HAP-1 (cell line): ENCODE measurements around the gene WIPF3.

ENCODE experiments used
- DNase-seq, 2 experiments: peaks; one replicate each; pipeline ENCODE4 v3.0.0-alpha.2; 2016 to 2020; ENCODE audit warnings: low spot score in 2 of 2
- H3K27me3 ChIP-seq: fragments of 250-450 bp; sonication (Bioruptor Pico); 2 replicates; pipeline ENCODE4 v1.5.1; 2020; ENCODE audit warnings: low read depth, mild to moderate bottlenecking, moderate library complexity
- H3K36me3 ChIP-seq: fragments of 250-450 bp; sonication (Bioruptor Pico); replicated peaks from 2 replicates; pipeline ENCODE4 v1.5.1; 2020; ENCODE audit warnings: mild to moderate bottlenecking
- H3K4me1 ChIP-seq: fragments of 250-450 bp; sonication (Bioruptor Pico); 2 replicates; pipeline ENCODE4 v1.5.1; 2020; ENCODE audit warnings: mild to moderate bottlenecking
- H3K4me3 ChIP-seq: fragments of 250-450 bp; sonication (Bioruptor Pico); 2 replicates; pipeline ENCODE4 v1.5.1; 2020; ENCODE audit warnings: mild to moderate bottlenecking, moderate library complexity
- H3K9me3 ChIP-seq: fragments of 250-450 bp; sonication (Bioruptor Pico); 2 replicates; pipeline ENCODE4 v1.5.1; 2020; ENCODE audit warnings: mild to moderate bottlenecking, moderate library complexity
- in situ Hi-C: fragments of 300-500 bp; cut with MboI; formaldehyde crosslinking; loops from 3 replicates; pipeline ENCODE4 v1.14.3; 2020; ENCODE audit warnings: low sequenced_read_pairs, inconsistent platforms, mixed read lengths

WIPF3 gene

GRCh38 chr7:29844559-29844958 lies 38.3 kb downstream of the WIPF3 start:
- in situ Hi-C loops, result no loop called here
- DNase-seq, result no peak
- Histone ChIP-seq H3K9me3 (no peaks in the 10 kb centered on the region), H3K36me3 (no peaks in the 10 kb centered on the region), H3K4me3 (no peak overlapping the region), H3K4me1 (peaks cover 16% of the 10 kb centered on the region), H3K27me3 (no peaks in the 10 kb centered on the region)

GRCh38 chr7:29847496-29847895 lies 41.2 kb downstream of the WIPF3 start:
- Histone ChIP-seq H3K36me3 (no peaks in the 10 kb centered on the region), H3K27me3 (no peaks in the 10 kb centered on the region)
- in situ Hi-C loops, result no loop called here

GRCh38 chr7:29847916-29848315 lies 41.6 kb downstream of the WIPF3 start:
- Histone ChIP-seq H3K36me3 (no peaks in the 10 kb centered on the region), H3K9me3 (no peaks in the 10 kb centered on the region), H3K27me3 (no peaks in the 10 kb centered on the region), H3K4me3 (no peak overlapping the region), H3K4me1 (peaks cover 7% of the 10 kb centered on the region)
- in situ Hi-C loops, result no loop called here
- DNase-seq, result no peak

More at GRCh38 chr7:29847496-29847895, 41.2 kb downstream of the WIPF3 start:
- no peak overlapping the region for H3K4me3 ChIP-seq
- H3K4me1 ChIP-seq, result peaks cover 11% of the 10 kb centered on the region
- H3K9me3 ChIP-seq, result no peaks in the 10 kb centered on the region
- no peak for DNase-seq

DNA sequence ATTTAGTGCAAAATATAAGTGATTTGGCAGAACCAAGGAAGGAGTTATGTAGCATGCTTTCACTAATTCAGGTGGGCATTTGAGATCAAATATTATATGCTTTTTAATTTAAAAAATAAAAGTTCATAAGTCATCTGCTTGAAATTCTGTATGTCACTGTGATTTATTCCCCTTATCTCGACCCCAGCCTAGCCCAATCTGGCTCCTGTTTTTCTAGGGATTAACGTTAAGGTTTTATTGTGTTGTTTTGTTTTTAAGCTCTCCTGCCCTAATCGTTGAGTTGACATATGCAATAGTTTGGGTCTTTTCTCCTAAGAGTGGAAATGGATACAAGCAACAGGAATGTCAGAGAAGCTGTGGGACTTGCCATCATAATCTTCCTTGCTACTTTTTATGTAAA lies 42.6 kb downstream of the WIPF3 start:
- no peak overlapping the region for H3K4me3 ChIP-seq
- in situ Hi-C loops, result no loop called here
- no peaks in the 10 kb centered on the region for H3K36me3 ChIP-seq
- H3K27me3 ChIP-seq, result no peaks in the 10 kb centered on the region
- no peaks in the 10 kb centered on the region for H3K4me1 ChIP-seq
- no peaks in the 10 kb centered on the region for H3K9me3 ChIP-seq
- DNase-seq, result no peak

DNA sequence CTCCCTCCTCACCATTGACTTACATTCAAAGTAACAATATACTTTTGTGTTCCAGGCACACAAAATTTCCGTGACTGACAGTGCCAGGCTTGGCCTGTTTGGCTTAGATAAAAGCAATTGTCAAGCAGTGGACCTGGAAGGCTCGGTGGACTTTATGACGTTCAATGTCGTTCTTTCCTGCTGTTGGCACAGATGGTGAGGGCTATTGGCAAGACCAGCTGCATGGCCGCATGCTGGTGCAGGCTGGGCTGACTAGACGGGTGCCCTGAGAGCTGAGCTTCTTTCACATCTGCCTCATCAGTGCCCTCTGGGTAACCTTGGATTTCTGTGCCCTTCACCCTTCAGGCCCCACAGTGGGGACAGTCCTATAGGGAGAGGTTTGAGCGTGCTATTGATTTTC lies 45.2 kb downstream of the WIPF3 start:
- no peak for DNase-seq
- H3K4me3 ChIP-seq, result no peak overlapping the region
- in situ Hi-C loops, result no loop called here
- no peaks in the 10 kb centered on the region for H3K27me3 ChIP-seq
- no peaks in the 10 kb centered on the region for H3K36me3 ChIP-seq
- H3K4me1 ChIP-seq, result peaks cover 12% of the 10 kb centered on the region
- H3K9me3 ChIP-seq, result no peaks in the 10 kb centered on the region

- Histone ChIP-seq H3K9me3 (no peaks in the 10 kb centered on the region), H3K4me1 (peaks cover 12% of the 10 kb centered on the region), H3K36me3 (no peaks in the 10 kb centered on the region), H3K27me3 (no peaks in the 10 kb centered on the region), H3K4me3 (no peak overlapping the region)
- in situ Hi-C loops, result no loop called here
- no peak for DNase-seq
These were observed 46.1 kb downstream of the WIPF3 start for GRCh38 chr7:29852457-29852856.

DNA sequence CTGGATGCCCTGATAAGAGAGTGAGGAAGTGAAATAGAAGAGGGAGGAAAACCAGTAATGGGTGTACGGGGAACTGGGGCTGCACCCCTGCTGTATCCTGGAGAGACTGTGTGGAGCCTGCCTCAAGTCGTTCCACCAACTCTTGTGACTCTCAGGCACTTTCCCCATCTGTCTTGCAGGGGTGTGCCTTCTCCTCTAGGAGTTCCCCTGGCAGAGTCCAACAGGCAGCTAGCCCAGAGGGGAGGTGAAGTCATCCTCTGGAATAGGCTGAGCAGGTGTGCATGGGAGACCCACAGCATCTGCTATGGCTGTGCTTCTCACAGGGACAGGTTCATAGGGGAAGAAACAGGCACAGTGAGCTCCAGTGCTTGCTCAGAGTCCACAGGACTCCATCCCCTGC lies 46.8 kb downstream of the WIPF3 start:
- Histone ChIP-seq H3K4me3 (no peak overlapping the region), H3K9me3 (no peaks in the 10 kb centered on the region), H3K36me3 (no peaks in the 10 kb centered on the region), H3K27me3 (no peaks in the 10 kb centered on the region), H3K4me1 (peaks cover 12% of the 10 kb centered on the region)
- in situ Hi-C loops, result no loop called here
- no peak for DNase-seq

- Histone ChIP-seq H3K27me3 (no peaks in the 10 kb centered on the region), H3K9me3 (no peaks in the 10 kb centered on the region), H3K4me3 (no peak overlapping the region), H3K4me1 (peaks cover 12% of the 10 kb centered on the region), H3K36me3 (no peaks in the 10 kb centered on the region)
- in situ Hi-C loops, result no loop called here
- DNase-seq, result no peak
These were observed 47.5 kb downstream of the WIPF3 start for GRCh38 chr7:29853789-29854188.

DNA sequence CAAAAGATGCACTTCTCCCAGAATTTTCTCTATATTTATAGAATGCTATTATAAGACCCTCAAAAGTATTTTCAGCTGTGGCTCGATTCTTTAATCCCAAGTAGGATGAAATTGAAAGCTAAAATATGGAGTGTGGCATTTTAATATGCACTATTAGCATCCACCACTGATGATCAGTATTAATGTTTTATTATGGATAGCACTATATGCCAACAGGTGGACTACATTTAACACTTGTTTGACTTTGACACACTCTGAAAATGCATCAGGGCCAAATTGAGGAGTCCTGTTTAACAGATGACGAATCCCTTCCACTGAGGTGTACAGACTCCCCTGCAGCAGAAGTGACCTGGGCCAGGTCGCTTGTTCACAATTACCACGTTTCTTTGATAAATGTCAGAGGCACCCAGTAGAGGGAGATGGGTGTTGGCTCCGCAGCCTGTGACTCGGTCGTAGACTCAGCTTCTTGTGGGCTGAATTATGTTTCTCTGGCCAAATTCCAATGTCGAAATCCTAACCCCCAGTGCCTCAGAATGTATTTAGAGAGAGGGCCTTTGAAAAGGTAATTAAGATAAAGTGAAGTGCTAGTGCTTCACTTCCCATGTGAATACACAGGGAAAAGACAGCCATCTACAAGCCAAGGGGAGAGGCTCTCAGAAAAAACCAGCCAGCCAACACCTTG lies 48.1 kb downstream of the WIPF3 start:
- in situ Hi-C loops, result no loop called here
- H3K9me3 ChIP-seq, result no peaks in the 10 kb centered on the region

GRCh38 chr7:29857654-29858053 lies 51.3 kb downstream of the WIPF3 start:
- in situ Hi-C loops, result no loop called here
- Histone ChIP-seq H3K4me3 (no peak overlapping the region), H3K36me3 (no peaks in the 10 kb centered on the region), H3K27me3 (no peaks in the 10 kb centered on the region), H3K4me1 (peaks cover 12% of the 10 kb centered on the region), H3K9me3 (no peaks in the 10 kb centered on the region)
- DNase-seq, result no peak

More for the DNA sequence above, 48.1 kb downstream of the WIPF3 start:
- Histone ChIP-seq H3K27me3 (no peaks in the 10 kb centered on the region), H3K4me3 (no peak overlapping the region), H3K36me3 (no peaks in the 10 kb centered on the region), H3K4me1 (peaks cover 12% of the 10 kb centered on the region)
- peak; percentile 64 to 72 for DNase-seq

DNA sequence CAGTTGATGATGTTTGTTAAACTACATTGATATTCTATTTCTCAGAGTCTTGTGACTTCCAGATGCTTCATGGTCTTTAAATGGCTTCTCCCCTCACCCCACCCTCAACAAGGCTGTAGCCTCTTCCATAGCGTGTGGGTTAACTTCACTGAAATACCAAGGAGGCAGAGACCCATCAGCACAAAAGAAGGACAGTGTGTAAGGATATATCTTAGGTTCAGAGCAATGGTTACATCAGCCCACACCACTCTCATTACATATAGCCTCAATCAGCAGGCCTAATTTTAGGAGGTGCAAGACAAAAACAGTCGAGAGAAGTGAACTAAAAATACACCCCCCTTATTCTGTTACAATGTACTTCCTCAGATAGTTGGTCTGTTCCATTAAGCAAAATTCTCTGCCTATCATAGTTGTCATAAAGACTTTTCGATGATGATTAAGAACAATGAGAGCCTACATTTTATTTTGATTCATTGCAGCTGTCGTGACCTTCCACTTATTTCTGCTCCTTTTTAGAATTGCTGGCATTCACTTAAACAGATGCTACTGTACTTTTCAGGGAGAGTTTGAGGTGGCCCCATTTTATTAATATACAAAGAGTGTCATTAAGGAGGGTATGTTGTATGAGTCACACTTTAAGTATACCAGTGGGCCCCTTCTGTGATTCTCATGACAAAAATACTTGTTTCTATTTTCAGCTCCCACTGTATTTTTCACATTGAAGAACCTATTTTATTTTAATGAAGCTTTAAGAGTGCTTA lies 52.1 kb downstream of the WIPF3 start:
- Histone ChIP-seq H3K4me1 (peaks cover 12% of the 10 kb centered on the region), H3K4me3 (no peak overlapping the region), H3K9me3 (no peaks in the 10 kb centered on the region), H3K36me3 (no peaks in the 10 kb centered on the region), H3K27me3 (no peaks in the 10 kb centered on the region)
- in situ Hi-C loops, result no loop called here
- DNase-seq, result no peak

- Histone ChIP-seq H3K4me1 (peaks cover 12% of the 10 kb centered on the region), H3K27me3 (no peaks in the 10 kb centered on the region), H3K36me3 (no peaks in the 10 kb centered on the region), H3K4me3 (no peak overlapping the region), H3K9me3 (no peaks in the 10 kb centered on the region)
- no peak for DNase-seq
- in situ Hi-C loops, result no loop called here
These were observed 52.8 kb downstream of the WIPF3 start for GRCh38 chr7:29859104-29859503.

DNA sequence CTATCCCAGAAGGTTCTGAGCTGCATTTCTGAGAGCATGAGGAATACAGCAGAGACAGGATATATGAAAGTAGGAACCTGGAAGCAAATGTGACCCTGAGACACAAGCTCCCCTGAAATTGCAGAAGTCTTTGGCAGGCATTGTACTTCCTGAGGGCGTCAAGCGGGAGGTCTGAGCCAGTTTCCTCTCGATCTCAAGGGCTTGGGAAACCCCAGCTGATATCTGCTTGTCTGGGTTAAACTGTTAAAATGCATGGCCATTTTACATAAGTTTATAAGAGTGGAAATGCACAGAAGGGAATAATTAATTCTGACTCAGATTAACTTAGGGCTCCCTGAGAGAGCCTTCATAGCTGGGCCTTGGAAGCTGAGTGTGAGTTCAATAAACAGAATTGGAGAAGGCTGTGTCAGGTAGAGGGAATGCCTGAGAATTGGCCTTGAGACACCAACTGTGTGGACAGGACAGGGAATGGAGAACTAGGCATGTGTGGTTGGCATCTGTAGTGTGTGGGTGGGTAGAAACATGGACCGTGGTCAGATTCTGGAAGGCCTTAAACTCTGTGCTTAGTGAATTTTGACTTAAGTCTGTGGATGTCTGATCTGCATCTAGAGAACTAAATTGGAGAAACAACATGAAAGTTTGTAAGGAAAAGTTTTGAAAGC lies 53.3 kb downstream of the WIPF3 start:
- Histone ChIP-seq H3K36me3 (no peaks in the 10 kb centered on the region), H3K27me3 (no peaks in the 10 kb centered on the region), H3K4me1 (peaks cover 7% of the 10 kb centered on the region), H3K4me3 (no peak overlapping the region), H3K9me3 (no peaks in the 10 kb centered on the region)
- in situ Hi-C loops, result no loop called here
- DNase-seq, result no peak

- H3K9me3 ChIP-seq, result no peaks in the 10 kb centered on the region
- no peak for DNase-seq
- in situ Hi-C loops, result no loop called here
- no peak overlapping the region for H3K4me3 ChIP-seq
- no peaks in the 10 kb centered on the region for H3K27me3 ChIP-seq
- no peaks in the 10 kb centered on the region for H3K36me3 ChIP-seq
- peaks cover 2% of the 10 kb centered on the region for H3K4me1 ChIP-seq
These were observed 53.9 kb downstream of the WIPF3 start for GRCh38 chr7:29860186-29860585.
